Activated T-cell treated with anti-CD3 and anti-CD28 coated beads, Interleukin-2, amount 50 U/mL, for 24 hours (primary cell): ENCODE results near the gene ZFHX3.

Experiments
- DNase-seq: peaks from one replicate; pipeline ENCODE4 v3.0.0-alpha.2; 2020
- H3K27ac Mint-ChIP-seq: 2 replicates; pipeline ENCODE4 v1.8.0; 2020; ENCODE audit warnings: mild to moderate bottlenecking, mixed read lengths
- H3K27me3 Mint-ChIP-seq: 2 replicates; pipeline ENCODE4 v1.8.0; 2020; ENCODE audit warnings: mixed read lengths
- H3K36me3 Mint-ChIP-seq: 2 replicates; pipeline ENCODE4 v1.8.0; 2020; ENCODE audit warnings: low read depth, mixed read lengths
- H3K4me1 Mint-ChIP-seq: 2 replicates; pipeline ENCODE4 v1.8.0; 2020; ENCODE audit warnings: low read depth, mixed read lengths
- H3K4me3 Mint-ChIP-seq: 2 replicates; pipeline ENCODE4 v1.8.0; 2020; ENCODE audit warnings: mild to moderate bottlenecking, moderate library complexity, mixed read lengths
- H3K9me3 Mint-ChIP-seq: 2 replicates; pipeline ENCODE4 v1.8.0; 2020; ENCODE audit warnings: mixed read lengths

ZFHX3 gene

GRCh38 chr16:72788269-72788809 is 259.6 kb downstream of the ZFHX3 start:
- H3K4me1 Mint-ChIP-seq, result peaks cover 26% of the 10 kb centered on the region
- peak overlapping the region; percentile 77 for H3K4me3 Mint-ChIP-seq
- peak; percentile 34 for DNase-seq
- H3K36me3 Mint-ChIP-seq, result no peaks in the 10 kb centered on the region
- peaks cover 52% of the 10 kb centered on the region for H3K27me3 Mint-ChIP-seq
- H3K27ac Mint-ChIP-seq, result peak overlapping the region; percentile 59
- no peaks in the 10 kb centered on the region for H3K9me3 Mint-ChIP-seq

DNA sequence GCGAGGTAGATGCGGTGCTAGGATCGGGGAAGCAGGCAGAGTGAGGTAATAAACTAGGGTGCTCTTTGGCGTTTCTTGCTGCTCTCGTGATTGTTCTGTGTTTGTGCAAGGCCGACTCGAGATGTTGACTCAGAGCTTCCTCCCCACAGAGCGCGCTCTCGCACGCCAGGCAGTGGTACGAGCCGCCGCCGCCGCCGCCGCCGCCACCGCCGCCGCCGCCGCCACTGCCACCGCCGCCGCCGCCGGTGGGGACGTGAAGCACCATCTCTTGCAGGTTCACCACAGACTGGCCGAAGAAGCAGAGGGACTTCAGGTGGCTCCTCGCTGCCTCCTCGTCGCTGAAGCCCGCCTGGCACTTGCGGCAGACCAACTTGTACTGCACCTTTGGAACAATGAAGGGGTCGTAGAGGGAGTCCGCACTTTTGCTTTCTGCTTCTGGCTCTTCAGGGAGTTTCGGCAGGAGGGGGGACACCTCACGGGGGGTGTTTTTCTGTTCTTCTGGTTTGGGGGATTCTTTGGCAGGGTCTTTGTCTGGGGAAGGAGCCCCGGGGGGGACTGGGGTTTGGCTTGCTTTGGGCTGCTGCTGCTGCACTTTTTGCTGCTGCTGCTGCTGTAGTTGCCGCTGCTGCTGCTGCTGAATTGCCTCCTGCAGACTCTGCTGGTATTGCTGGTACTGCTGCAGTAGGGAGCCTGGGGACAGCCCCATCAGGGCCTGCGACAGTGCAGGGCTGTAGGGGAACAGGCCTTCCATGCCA is 260.2 kb downstream of the ZFHX3 start:
- DNase-seq, result peak; percentile 83
- no peaks in the 10 kb centered on the region for H3K9me3 Mint-ChIP-seq
- H3K27me3 Mint-ChIP-seq, result peaks cover 53% of the 10 kb centered on the region
- peak overlapping the region; percentile 77 for H3K4me3 Mint-ChIP-seq
- H3K4me1 Mint-ChIP-seq, result peaks cover 26% of the 10 kb centered on the region
- H3K36me3 Mint-ChIP-seq, result no peaks in the 10 kb centered on the region
- H3K27ac Mint-ChIP-seq, result peak overlapping the region; percentile 87

GRCh38 chr16:72787130-72787513 is 260.8 kb downstream of the ZFHX3 start:
- Mint-ChIP-seq H3K4me1 (peaks cover 26% of the 10 kb centered on the region), H3K9me3 (no peaks in the 10 kb centered on the region), H3K4me3 (peak overlapping the region; percentile 77), H3K36me3 (no peaks in the 10 kb centered on the region), H3K27me3 (peaks cover 56% of the 10 kb centered on the region), H3K27ac (peak overlapping the region; percentile 87)
- DNase-seq, result no peak

DNA sequence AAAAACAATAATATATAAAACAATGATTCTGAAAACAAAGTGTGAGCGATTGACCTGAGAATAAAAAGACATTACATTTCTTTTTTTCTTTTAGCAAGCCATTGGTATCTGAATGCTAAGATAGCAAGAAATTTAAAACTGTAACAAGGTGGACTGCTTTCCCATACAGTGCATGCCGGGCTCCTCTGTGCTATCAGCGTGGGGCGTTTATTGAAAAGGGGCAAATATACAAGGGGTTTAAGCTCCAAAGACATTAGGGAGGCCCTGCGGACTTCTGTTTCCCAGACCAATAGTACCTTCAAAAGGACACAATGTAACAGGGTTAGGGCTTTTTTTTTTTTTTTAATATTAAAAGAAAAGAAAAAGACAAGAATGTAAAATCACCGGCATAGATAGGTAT is 261.3 kb downstream of the ZFHX3 start:
- Mint-ChIP-seq H3K27ac (no peak overlapping the region), H3K9me3 (no peaks in the 10 kb centered on the region), H3K4me3 (peak overlapping the region; percentile 29), H3K4me1 (peaks cover 26% of the 10 kb centered on the region), H3K36me3 (no peaks in the 10 kb centered on the region), H3K27me3 (peaks cover 56% of the 10 kb centered on the region)
- no peak for DNase-seq

GRCh38 chr16:72785886-72786285 is 262.0 kb downstream of the ZFHX3 start:
- no peak for DNase-seq
- peaks cover 26% of the 10 kb centered on the region for H3K4me1 Mint-ChIP-seq
- H3K36me3 Mint-ChIP-seq, result no peaks in the 10 kb centered on the region
- no peak overlapping the region for H3K4me3 Mint-ChIP-seq
- H3K9me3 Mint-ChIP-seq, result no peaks in the 10 kb centered on the region
- no peak overlapping the region for H3K27ac Mint-ChIP-seq
- H3K27me3 Mint-ChIP-seq, result peaks cover 56% of the 10 kb centered on the region

- Mint-ChIP-seq H3K4me3 (no peak overlapping the region), H3K36me3 (no peaks in the 10 kb centered on the region), H3K4me1 (peaks cover 26% of the 10 kb centered on the region), H3K27me3 (peaks cover 52% of the 10 kb centered on the region), H3K27ac (no peak overlapping the region), H3K9me3 (no peaks in the 10 kb centered on the region)
- no peak for DNase-seq
Observed at GRCh38 chr16:72785171-72785570, 262.8 kb downstream of the ZFHX3 start.

GRCh38 chr16:72783716-72784318 is 264.1 kb downstream of the ZFHX3 start:
- Mint-ChIP-seq H3K9me3 (no peaks in the 10 kb centered on the region), H3K4me3 (no peak overlapping the region), H3K4me1 (peaks cover 26% of the 10 kb centered on the region), H3K27ac (no peak overlapping the region), H3K36me3 (no peaks in the 10 kb centered on the region), H3K27me3 (peaks cover 39% of the 10 kb centered on the region)
- no peak for DNase-seq

- Mint-ChIP-seq H3K4me1 (peaks cover 2% of the 10 kb centered on the region), H3K9me3 (peaks cover 6% of the 10 kb centered on the region), H3K27me3 (no peaks in the 10 kb centered on the region), H3K36me3 (no peaks in the 10 kb centered on the region), H3K4me3 (no peak overlapping the region), H3K27ac (no peak overlapping the region)
- no peak for DNase-seq
Observed at GRCh38 chr16:72769876-72770275, 278.1 kb downstream of the ZFHX3 start.

DNA sequence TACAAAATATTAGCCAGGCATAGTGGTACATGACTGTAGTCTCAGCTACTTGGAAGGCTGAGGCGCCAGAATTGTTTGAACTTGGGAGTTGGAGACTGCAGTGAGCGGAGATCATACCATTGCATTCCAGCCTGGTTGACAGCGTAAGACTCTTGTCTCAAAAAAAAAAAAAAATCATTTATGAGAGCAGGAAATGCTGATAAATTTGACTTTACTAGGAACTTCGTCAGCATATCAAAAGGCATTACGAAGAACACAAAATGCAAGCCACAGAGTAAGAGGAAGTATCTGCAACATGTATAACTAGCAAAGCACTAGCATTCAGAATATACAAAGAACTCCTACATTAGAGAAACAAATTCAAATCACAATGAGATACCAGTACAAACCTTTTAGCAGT is 279.3 kb downstream of the ZFHX3 start:
- Mint-ChIP-seq H3K4me3 (no peak overlapping the region), H3K27ac (no peak overlapping the region), H3K27me3 (no peaks in the 10 kb centered on the region), H3K9me3 (peaks cover 6% of the 10 kb centered on the region), H3K36me3 (no peaks in the 10 kb centered on the region), H3K4me1 (peaks cover 2% of the 10 kb centered on the region)
- DNase-seq, result no peak

- Mint-ChIP-seq H3K36me3 (no peaks in the 10 kb centered on the region), H3K4me1 (peaks cover 2% of the 10 kb centered on the region)
Observed at GRCh38 chr16:72766506-72766905, 281.4 kb downstream of the ZFHX3 start.

DNA sequence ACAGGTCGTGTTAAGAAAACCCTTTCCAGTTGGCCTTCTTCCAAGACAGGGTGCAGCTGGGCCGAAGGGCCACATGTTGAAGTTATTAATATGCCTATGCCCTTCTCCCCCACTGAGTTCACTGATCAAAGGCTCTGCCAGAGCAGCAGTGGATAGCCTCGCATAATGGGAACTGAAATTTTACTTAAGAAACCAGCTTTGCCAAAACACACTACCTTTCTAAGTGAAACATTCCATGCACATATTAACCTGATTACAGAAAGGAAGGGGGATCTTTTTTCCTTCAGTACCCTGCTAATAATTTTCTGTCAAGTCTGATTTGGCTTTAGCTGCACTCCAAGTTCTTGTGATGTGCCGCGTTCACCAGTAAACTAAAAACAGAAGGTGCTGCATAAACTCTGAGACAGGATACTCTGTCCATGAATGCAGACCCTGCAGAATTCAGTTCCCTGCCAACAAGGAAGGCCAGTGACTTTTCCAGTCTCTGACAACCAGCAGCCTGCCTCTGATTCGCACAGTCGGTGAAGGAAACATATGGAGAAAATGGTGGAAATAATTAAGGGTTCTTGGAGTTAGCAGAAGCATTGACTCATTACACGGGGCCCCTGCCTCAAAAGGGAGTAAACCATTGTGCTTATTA is 283.8 kb downstream of the ZFHX3 start:
- H3K27me3 Mint-ChIP-seq, result no peaks in the 10 kb centered on the region
- H3K9me3 Mint-ChIP-seq, result no peaks in the 10 kb centered on the region
- no peaks in the 10 kb centered on the region for H3K36me3 Mint-ChIP-seq
- H3K4me1 Mint-ChIP-seq, result peaks cover 2% of the 10 kb centered on the region
- no peak overlapping the region for H3K4me3 Mint-ChIP-seq
- DNase-seq, result no peak
- H3K27ac Mint-ChIP-seq, result no peak overlapping the region

More at GRCh38 chr16:72766506-72766905, 281.4 kb downstream of the ZFHX3 start:
- no peak for DNase-seq
- H3K4me3 Mint-ChIP-seq, result no peak overlapping the region
- no peaks in the 10 kb centered on the region for H3K27me3 Mint-ChIP-seq
- H3K9me3 Mint-ChIP-seq, result peaks cover 5% of the 10 kb centered on the region
- H3K27ac Mint-ChIP-seq, result no peak overlapping the region

- H3K27ac Mint-ChIP-seq, result no peak overlapping the region
- no peaks in the 10 kb centered on the region for H3K27me3 Mint-ChIP-seq
- no peak overlapping the region for H3K4me3 Mint-ChIP-seq
- H3K4me1 Mint-ChIP-seq, result no peaks in the 10 kb centered on the region
- peaks cover 13% of the 10 kb centered on the region for H3K9me3 Mint-ChIP-seq
- no peaks in the 10 kb centered on the region for H3K36me3 Mint-ChIP-seq
- DNase-seq, result no peak
Observed at GRCh38 chr16:72760581-72760980, 287.3 kb downstream of the ZFHX3 start.

DNA sequence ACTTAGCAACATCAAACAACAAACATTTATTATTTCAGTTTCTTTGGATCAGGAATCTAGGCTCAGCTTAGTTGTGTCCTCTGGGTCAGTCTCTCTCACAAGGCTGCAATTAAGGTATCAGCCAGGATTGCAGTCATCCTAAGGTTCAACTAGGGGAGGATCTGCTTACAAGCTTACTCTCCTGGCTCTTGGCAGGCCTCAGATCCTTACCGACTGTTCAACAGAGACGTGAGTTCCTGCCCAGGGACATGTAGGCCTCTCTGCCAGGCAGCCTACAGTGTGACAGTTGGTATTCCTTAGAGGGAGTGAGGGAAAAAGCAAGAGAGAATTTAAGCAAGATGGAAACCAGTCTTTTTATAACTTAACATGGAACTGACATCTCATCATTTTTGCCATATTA is 294.0 kb downstream of the ZFHX3 start:
- Mint-ChIP-seq H3K4me3 (no peak overlapping the region), H3K4me1 (no peaks in the 10 kb centered on the region), H3K9me3 (peaks cover 13% of the 10 kb centered on the region), H3K27ac (no peak overlapping the region), H3K36me3 (no peaks in the 10 kb centered on the region), H3K27me3 (no peaks in the 10 kb centered on the region)
- no peak for DNase-seq

- Mint-ChIP-seq H3K36me3 (no peaks in the 10 kb centered on the region), H3K27me3 (no peaks in the 10 kb centered on the region), H3K27ac (no peak overlapping the region), H3K9me3 (peaks cover 7% of the 10 kb centered on the region), H3K4me1 (no peaks in the 10 kb centered on the region), H3K4me3 (no peak overlapping the region)
- DNase-seq, result no peak
Observed at GRCh38 chr16:72752004-72752695, 295.8 kb downstream of the ZFHX3 start.
